MV-4-11 (cell line): ENCODE results near the gene CFAP74.

ENCODE experiments used
- DNase-seq: peaks from one replicate; lab custom pipeline; 2025; lab: John Stamatoyannopoulos, UW

CFAP74 gene

GRCh38 chr1:1879942-1880341 lies 123.6 kb downstream of the CFAP74 start:
- no peak for DNase-seq

- DNase-seq, result no peak
Observed at GRCh38 chr1:1877865-1878436, 125.6 kb downstream of the CFAP74 start.

GRCh38 chr1:1876335-1876930 lies 127.2 kb downstream of the CFAP74 start:
- no peak for DNase-seq

- DNase-seq, result no peak
Observed at GRCh38 chr1:1875932-1876331, 127.7 kb downstream of the CFAP74 start.

GRCh38 chr1:1874901-1875300 lies 128.7 kb downstream of the CFAP74 start:
- no peak for DNase-seq

- no peak for DNase-seq
Observed at GRCh38 chr1:1873186-1873585, 130.4 kb downstream of the CFAP74 start.

- no peak for DNase-seq
Observed at GRCh38 chr1:1872329-1872994, 131.1 kb downstream of the CFAP74 start.
